ENCODE data around the gene GALK1. TPM values are rescaled to one million over a fixed set of nuclear protein-coding genes. Genes with fewer than 3 reads are reported as not detected.
"Not testable (repeated sequence)": the region's sequence is repeated elsewhere in the genome, so short reads cannot be mapped to it uniquely, and the experiment has no call there.

GALK1 gene
- polyA plus RNA-seq, 3 donors = 44.8 to 108 (median 84.3) TPM

DNA sequence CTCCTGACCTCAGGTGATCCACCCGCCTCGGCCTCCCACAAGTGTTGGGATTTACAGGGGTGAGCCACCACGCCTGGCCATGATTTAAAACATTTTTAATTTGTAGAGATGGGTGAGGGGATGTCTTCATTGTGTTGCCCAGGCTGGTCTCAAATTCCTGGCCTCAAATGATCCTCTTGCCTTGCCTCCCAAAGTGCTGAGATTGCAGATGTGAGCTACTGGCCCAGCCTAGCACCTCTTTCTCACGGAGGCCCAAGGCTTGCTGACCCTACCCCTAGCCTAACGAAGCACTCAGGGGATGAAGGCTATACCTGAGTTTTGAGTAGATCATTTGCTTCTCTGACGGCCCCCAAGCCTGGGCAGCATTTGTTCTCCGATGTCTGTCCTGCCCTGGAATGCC, 46.2 kb upstream of the GALK1 start:
- H3K27ac Mint-ChIP-seq = peak overlapping the region in 1 of 7 donors; percentile 21

DNA sequence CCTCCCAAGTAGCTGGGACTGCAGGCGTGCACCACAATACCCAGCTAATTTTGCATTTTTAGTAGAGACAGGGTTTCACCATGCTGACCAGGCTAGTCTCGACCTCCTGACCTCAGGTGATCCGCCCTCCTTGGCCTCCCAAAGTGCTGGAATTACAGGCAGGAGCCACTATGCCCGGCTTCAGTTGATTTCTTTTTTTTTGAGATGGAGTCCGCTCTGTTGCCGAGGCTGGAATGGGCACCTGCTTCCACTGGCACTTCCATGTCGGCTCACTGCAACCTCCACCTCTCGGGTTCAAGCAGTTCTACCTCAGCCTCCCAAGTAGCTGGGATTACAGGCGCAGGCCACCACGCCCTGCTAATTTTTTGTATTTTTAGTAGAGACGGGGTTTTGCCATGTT, 45.8 kb upstream of the GALK1 start:
- H3K27me3 ChIP-seq (ENCODE audit: control insufficient read depth in 2 of 2, insufficient read depth in 2 of 2, low read length in 2 of 2); H3K9me3 Mint-ChIP-seq; H4K20me1 ChIP-seq (ENCODE audit: insufficient read depth, low read length); H2AFZ ChIP-seq (ENCODE audit: insufficient read depth, low read depth, low read length, poor library complexity, severe bottlenecking); intact Hi-C loops (cut with micrococcal nuclease); H3K27me3 Mint-ChIP-seq (ENCODE audit: low read depth in 3 of 3); H3K27ac ChIP-seq (ENCODE audit: low read depth in 1 of 2, low read length in 2 of 2); H3K27ac Mint-ChIP-seq; H3K4me3 ChIP-seq (replicated peaks in 1 of 3; ENCODE audit: low read depth in 2 of 3, low read length in 3 of 3); H3K4me1 Mint-ChIP-seq; H3K79me2 ChIP-seq (ENCODE audit: insufficient read depth, low read length); H3K4me3 Mint-ChIP-seq; H3K9ac ChIP-seq (ENCODE audit: insufficient read depth, low read length, poor library complexity, severe bottlenecking); H3K9me3 ChIP-seq (replicated peaks in 1 of 2; ENCODE audit: control insufficient read depth in 1 of 2, insufficient read depth in 1 of 2, low read length in 2 of 2); H3K4me2 ChIP-seq (replicated peaks; ENCODE audit: extremely low read depth, low read length, poor library complexity, severe bottlenecking); DNase-seq; H3K4me1 ChIP-seq (ENCODE audit: control insufficient read depth in 1 of 2, insufficient read depth in 2 of 2, low read length in 2 of 2): not testable (repeated sequence)
- peaks cover 33 to 57% of the 10 kb centered on the region in 2 donors for H3K36me3 Mint-ChIP-seq
- peaks cover 42 to 64% of the 10 kb centered on the region in 2 donors for H3K36me3 ChIP-seq (replicated peaks in 1 of 2; ENCODE audit: control insufficient read depth in 1 of 2, insufficient read depth in 2 of 2, low read length in 2 of 2)
- WGBS (ENCODE audit: insufficient coverage) = 98% methylated on average over 10 of the region's 11 CpGs

More for the DNA sequence above, 46.2 kb upstream of the GALK1 start:
- Histone ChIP-seq H3K36me3 (replicated peaks in 1 of 2; ENCODE audit: control insufficient read depth in 1 of 2, insufficient read depth in 2 of 2, low read length in 2 of 2) (peaks cover 45 to 68% of the 10 kb centered on the region in 2 donors), H2AFZ (ENCODE audit: insufficient read depth, low read depth, low read length, poor library complexity, severe bottlenecking) (no peak overlapping the region), H3K9ac (ENCODE audit: insufficient read depth, low read length, poor library complexity, severe bottlenecking) (no peak overlapping the region), H4K20me1 (ENCODE audit: insufficient read depth, low read length) (no peaks in the 10 kb centered on the region), H3K27me3 (ENCODE audit: control insufficient read depth in 2 of 2, insufficient read depth in 2 of 2, low read length in 2 of 2) (no peaks in the 10 kb centered on the region), H3K9me3 (replicated peaks in 1 of 2; ENCODE audit: control insufficient read depth in 1 of 2, insufficient read depth in 1 of 2, low read length in 2 of 2) (no peaks in the 10 kb centered on the region), H3K79me2 (ENCODE audit: insufficient read depth, low read length) (peaks cover 4% of the 10 kb centered on the region), H3K4me2 (replicated peaks; ENCODE audit: extremely low read depth, low read length, poor library complexity, severe bottlenecking) (no peak overlapping the region), H3K4me1 (ENCODE audit: control insufficient read depth in 1 of 2, insufficient read depth in 2 of 2, low read length in 2 of 2) (no peaks in the 10 kb centered on the region), H3K27ac (ENCODE audit: low read depth in 1 of 2, low read length in 2 of 2) (no peak overlapping the region), H3K4me3 (replicated peaks in 1 of 3; ENCODE audit: low read depth in 2 of 3, low read length in 3 of 3) (no peak overlapping the region)
- no peak overlapping the region for H3K4me3 Mint-ChIP-seq
- intact Hi-C loops (cut with micrococcal nuclease) = no loop called here
- H3K27me3 Mint-ChIP-seq (ENCODE audit: low read depth in 3 of 3) = peaks cover 0 to 3% (median 0%) of the 10 kb centered on the region in 3 donors
- no peak for DNase-seq
- 97% methylated on average over 4 of the region's 7 CpGs for WGBS (ENCODE audit: insufficient coverage)
- H3K9me3 Mint-ChIP-seq = peaks cover 0 to under 1% (median 0%) of the 10 kb centered on the region in 7 donors
- TF ChIP-seq, protein P1, sequence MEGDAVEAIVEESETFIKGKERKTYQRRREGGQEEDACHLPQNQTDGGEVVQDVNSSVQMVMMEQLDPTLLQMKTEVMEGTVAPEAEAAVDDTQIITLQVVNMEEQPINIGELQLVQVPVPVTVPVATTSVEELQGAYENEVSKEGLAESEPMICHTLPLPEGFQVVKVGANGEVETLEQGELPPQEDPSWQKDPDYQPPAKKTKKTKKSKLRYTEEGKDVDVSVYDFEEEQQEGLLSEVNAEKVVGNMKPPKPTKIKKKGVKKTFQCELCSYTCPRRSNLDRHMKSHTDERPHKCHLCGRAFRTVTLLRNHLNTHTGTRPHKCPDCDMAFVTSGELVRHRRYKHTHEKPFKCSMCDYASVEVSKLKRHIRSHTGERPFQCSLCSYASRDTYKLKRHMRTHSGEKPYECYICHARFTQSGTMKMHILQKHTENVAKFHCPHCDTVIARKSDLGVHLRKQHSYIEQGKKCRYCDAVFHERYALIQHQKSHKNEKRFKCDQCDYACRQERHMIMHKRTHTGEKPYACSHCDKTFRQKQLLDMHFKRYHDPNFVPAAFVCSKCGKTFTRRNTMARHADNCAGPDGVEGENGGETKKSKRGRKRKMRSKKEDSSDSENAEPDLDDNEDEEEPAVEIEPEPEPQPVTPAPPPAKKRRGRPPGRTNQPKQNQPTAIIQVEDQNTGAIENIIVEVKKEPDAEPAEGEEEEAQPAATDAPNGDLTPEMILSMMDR (IDR thresholded peaks at IDR 0.05) = no peak
- H3K36me3 Mint-ChIP-seq = peaks cover 33 to 57% of the 10 kb centered on the region in 2 donors
- no peaks in the 10 kb centered on the region for H3K4me1 Mint-ChIP-seq
